Thoracic aorta (tissue), 2 donors: Measurements from ENCODE around the gene P2RX3. TPM values are rescaled to one million over a fixed set of nuclear protein-coding genes. Genes with fewer than 3 reads are reported as not detected.

Experiments
- ATAC-seq: fragments of 150-250 bp; one replicate; pipeline ENCODE4 v1.8.0; 2017; ENCODE audit warnings: low read depth; ENCODE audit not compliant: insufficient number of reproducible peaks, low FRiP score
- DNase-seq: peaks from one replicate; pipeline ENCODE4 v3.0.0-alpha.2; 2020; ENCODE audit warnings: low spot score
- H3K27ac ChIP-seq, 2 donors: fragments of 200-600 bp; sonication (generic); 1 replicate in 1 of 2; 2 replicates in 1 of 2; pipeline ENCODE4 v1.5.1; 2016; ENCODE audit warnings: mild to moderate bottlenecking in 2 of 2, moderate library complexity in 2 of 2
- H3K27me3 ChIP-seq: fragments of 200-600 bp; sonication (generic); replicated peaks from 2 replicates; pipeline ENCODE4 v1.6.0; 2016; ENCODE audit warnings: mild to moderate bottlenecking; ENCODE audit not compliant: insufficient read depth
- H3K36me3 ChIP-seq: fragments of 200-600 bp; sonication (generic); one replicate; pipeline ENCODE4 v1.5.1; 2016
- H3K4me1 ChIP-seq, 2 donors: fragments of 200-600 bp; sonication (generic); 1 replicate in 1 of 2; 2 replicates in 1 of 2; pipeline versions ENCODE4 v1.5.1 to v1.6.0; 2016; ENCODE audit warnings: low read depth in 2 of 2, mild to moderate bottlenecking in 1 of 2; ENCODE audit not compliant: control insufficient read depth in 1 of 2
- H3K4me3 ChIP-seq: fragments of 200-600 bp; sonication (generic); 2 replicates; pipeline ENCODE4 v1.5.1; 2016; ENCODE audit warnings: mild to moderate bottlenecking
- H3K9me3 ChIP-seq: fragments of 200-600 bp; sonication (generic); 2 replicates; pipeline ENCODE4 v1.5.1; 2016
- total RNA-seq, 2 donors: library from RNA; depleted of rRNA; stranded (reverse); fragments of >200 nt; gene quantifications; one replicate each; pipeline versions ENCODE4 v1.1.0 to v1.2.3, GENCODE V29; 2016
- TF ChIP-seq, protein P1 (sequence below): fragments of 200-600 bp; sonication (generic); IDR thresholded peaks from one replicate; pipeline ENCODE4 v1.5.1; 2019; ENCODE audit warnings: antibody characterized with exemption

Gene P2RX3
- total RNA-seq, 2 donors from 2014 or later = not detected

DNA sequence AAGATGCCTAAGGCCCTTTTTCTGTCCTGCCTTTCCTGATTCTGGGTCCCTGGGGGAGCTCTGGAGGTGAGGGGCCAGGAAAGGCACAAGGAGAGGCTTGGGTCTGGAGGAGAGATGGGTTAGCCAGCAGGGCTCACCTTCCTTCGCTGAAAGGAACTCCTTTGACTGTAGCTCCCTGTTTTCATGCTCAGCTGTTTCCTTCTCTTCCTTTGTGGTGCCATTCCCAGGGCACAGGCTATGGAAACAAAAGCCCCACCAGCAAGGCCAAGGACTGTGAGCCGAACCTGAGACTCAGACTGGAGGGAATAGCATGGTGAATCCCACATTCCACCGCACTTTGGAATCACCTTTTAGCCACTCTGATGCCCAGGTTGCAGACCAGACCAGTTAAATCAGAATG lies 78.3 kb downstream of the P2RX3 start:
- ATAC-seq = no peak
- TF ChIP-seq, protein P1, sequence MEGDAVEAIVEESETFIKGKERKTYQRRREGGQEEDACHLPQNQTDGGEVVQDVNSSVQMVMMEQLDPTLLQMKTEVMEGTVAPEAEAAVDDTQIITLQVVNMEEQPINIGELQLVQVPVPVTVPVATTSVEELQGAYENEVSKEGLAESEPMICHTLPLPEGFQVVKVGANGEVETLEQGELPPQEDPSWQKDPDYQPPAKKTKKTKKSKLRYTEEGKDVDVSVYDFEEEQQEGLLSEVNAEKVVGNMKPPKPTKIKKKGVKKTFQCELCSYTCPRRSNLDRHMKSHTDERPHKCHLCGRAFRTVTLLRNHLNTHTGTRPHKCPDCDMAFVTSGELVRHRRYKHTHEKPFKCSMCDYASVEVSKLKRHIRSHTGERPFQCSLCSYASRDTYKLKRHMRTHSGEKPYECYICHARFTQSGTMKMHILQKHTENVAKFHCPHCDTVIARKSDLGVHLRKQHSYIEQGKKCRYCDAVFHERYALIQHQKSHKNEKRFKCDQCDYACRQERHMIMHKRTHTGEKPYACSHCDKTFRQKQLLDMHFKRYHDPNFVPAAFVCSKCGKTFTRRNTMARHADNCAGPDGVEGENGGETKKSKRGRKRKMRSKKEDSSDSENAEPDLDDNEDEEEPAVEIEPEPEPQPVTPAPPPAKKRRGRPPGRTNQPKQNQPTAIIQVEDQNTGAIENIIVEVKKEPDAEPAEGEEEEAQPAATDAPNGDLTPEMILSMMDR = no peak
- H3K9me3 ChIP-seq = no peaks in the 10 kb centered on the region
- H3K4me1 ChIP-seq = peaks cover 0 to 7% of the 10 kb centered on the region in 2 donors
- H3K4me3 ChIP-seq = no peak overlapping the region
- peaks cover 63% of the 10 kb centered on the region for H3K36me3 ChIP-seq
- H3K27ac ChIP-seq = no peak overlapping the region
- DNase-seq = no peak
- H3K27me3 ChIP-seq = no peaks in the 10 kb centered on the region

DNA sequence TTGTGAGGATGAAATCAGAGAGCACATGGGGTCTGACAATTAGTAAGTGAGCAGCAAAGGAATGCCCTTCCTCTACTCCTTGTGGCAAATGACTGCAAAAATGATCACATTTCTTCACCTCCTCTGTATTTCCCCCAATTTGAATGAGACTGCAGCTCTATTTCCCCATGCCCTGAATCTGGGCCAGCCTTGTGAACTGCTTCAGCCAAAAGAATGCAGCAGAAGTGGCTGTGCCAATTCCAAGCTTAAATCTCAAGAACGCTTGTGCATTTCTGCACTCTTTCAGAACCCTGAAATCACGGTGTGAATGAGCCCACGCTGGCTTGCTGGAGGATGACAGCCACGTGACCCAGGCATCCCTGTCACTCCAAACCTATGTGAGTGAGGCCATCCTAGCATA lies 78.9 kb downstream of the P2RX3 start:
- no peak for DNase-seq
- Histone ChIP-seq H3K4me1 (peaks cover 0 to 7% of the 10 kb centered on the region in 2 donors), H3K27me3 (no peaks in the 10 kb centered on the region), H3K9me3 (no peaks in the 10 kb centered on the region), H3K27ac (no peak overlapping the region), H3K4me3 (no peak overlapping the region), H3K36me3 (peaks cover 63% of the 10 kb centered on the region)
- TF ChIP-seq, protein P1 = no peak
- no peak for ATAC-seq

DNA sequence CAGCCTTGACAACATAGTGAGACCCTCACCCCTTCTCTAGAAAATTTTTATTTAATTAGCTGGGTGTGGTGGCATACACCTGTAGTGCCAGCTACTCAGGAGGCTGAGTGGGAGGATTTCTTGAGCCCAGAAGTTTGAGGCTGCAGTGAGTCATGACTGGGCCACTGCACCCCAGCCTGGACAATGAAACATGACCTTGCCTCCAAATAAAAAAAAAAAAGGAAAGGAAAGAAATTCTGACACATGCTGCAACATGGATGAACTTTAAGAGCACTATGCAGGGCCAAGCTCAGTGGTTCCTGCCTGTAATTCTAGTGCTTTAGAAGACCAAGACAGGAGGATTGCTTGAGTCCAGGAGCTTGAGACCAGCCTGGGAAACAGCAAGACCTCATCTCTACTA lies 80.0 kb downstream of the P2RX3 start:
- Histone ChIP-seq H3K27ac (no peak overlapping the region), H3K4me3 (no peak overlapping the region), H3K9me3 (no peaks in the 10 kb centered on the region), H3K36me3 (peaks cover 54% of the 10 kb centered on the region), H3K4me1 (peaks cover 0 to 7% of the 10 kb centered on the region in 2 donors), H3K27me3 (no peaks in the 10 kb centered on the region)
- TF ChIP-seq, protein P1 = no peak
- no peak for ATAC-seq
- no peak for DNase-seq

DNA sequence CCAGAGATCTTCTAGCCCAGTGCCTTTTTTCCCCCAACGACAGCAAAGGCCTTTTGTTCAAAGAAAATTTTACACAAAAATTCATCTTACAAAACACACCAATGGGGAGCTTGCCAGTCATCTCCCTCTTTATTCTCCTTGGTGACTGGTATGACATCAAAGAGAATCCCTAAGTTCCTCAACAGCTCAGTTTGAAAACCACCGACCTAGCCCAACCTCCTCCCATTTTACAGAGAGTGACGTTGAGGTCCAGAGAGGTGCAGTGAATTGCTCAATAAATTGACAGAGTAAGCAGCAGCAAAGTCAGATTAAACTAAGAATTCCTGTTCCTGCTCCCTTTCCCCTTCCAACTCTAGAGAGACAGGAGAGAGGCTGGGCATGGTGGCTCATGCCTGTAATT lies 81.0 kb downstream of the P2RX3 start:
- H3K27ac ChIP-seq = no peak overlapping the region
- no peaks in the 10 kb centered on the region for H3K9me3 ChIP-seq
- no peak for DNase-seq
- TF ChIP-seq, protein P1 = no peak
- H3K4me3 ChIP-seq = no peak overlapping the region
- H3K36me3 ChIP-seq = peaks cover 44% of the 10 kb centered on the region
- peaks cover 4 to 15% of the 10 kb centered on the region in 2 donors for H3K4me1 ChIP-seq
- no peaks in the 10 kb centered on the region for H3K27me3 ChIP-seq
- ATAC-seq = no peak

DNA sequence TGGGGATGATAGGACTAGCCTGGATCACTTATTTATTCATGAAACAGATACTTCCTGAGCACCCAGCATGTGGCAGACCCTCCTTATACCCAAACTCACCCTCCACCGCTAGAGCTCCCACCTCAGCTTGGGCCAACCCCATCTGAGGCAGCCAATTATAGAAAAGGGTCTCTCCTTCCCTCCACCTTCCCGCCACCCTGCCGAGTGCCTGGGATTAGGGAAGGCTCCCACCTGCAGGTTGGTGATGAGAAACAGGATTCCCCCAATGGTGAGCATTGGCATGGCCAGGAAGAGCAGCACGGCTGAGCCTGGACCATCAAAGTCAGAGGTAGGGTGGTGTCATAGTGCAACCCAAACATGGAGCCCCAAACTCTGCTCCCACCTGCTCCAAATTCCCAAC lies 82.9 kb downstream of the P2RX3 start:
- H3K27ac ChIP-seq = no peak overlapping the region
- TF ChIP-seq, protein P1 = no peak
- peaks cover 27% of the 10 kb centered on the region for H3K36me3 ChIP-seq
- no peaks in the 10 kb centered on the region for H3K9me3 ChIP-seq
- ATAC-seq (no peak), DNase-seq (no peak)
- peaks cover 23 to 34% of the 10 kb centered on the region in 2 donors for H3K4me1 ChIP-seq
- no peaks in the 10 kb centered on the region for H3K27me3 ChIP-seq
- H3K4me3 ChIP-seq = no peak overlapping the region
